PC-3 (cell line): Measurements from ENCODE around the gene CCDC126. TPM values are rescaled to one million over a fixed set of nuclear protein-coding genes. Genes with fewer than 3 reads are reported as not detected.
"Not testable (repeated sequence)": the region's sequence is repeated elsewhere in the genome, so short reads cannot be mapped to it uniquely, and the experiment has no call there.

Experiments
- ATAC-seq: fragments of 200-7000 bp; cut with Tn5 transposase; 2 replicates; pipeline ENCODE4 v1.9.1; 2020; ENCODE audit warnings: mild to moderate bottlenecking, moderate library complexity
- BruUV-seq: library from RNA; stranded (reverse); fragments of 400-500 nt; replicated peaks from 2 replicates; lab custom pipeline; 2021; lab: Mats Ljungman, UMichigan
- CTCF ChIA-PET: fragments of 300-600 bp; sonication (Branson Sonifier 250); formaldehyde crosslinking; loops from one replicate; lab custom pipeline; 2022; ENCODE audit warnings: antibody characterized with exemption; lab: Charles Lee
- POLR2A ChIA-PET: fragments of 300-600 bp; sonication (Branson Sonifier 250); formaldehyde crosslinking; loops from one replicate; lab custom pipeline; 2022; ENCODE audit warnings: antibody characterized with exemption; ENCODE audit not compliant: unreplicated experiment; lab: Charles Lee
- DNase-seq: peaks from one replicate; pipeline ENCODE4 v3.0.0-alpha.2; 2015
- H2AFZ ChIP-seq: fragments of 300-600 bp; sonication (generic); 2 replicates; pipeline ENCODE4 v1.6.0; 2016; ENCODE audit warnings: antibody characterized with exemption, low read length
- H3F3A ChIP-seq: fragments of 300-600 bp; sonication (generic); one replicate; pipeline ENCODE4 v1.6.0; 2017; ENCODE audit warnings: antibody characterized with exemption, low read length, control low read depth, mild to moderate bottlenecking; ENCODE audit not compliant: unreplicated experiment
- H3K27ac ChIP-seq: fragments of 300-600 bp; sonication (generic); 2 replicates; pipeline ENCODE4 v1.5.1; 2016; ENCODE audit warnings: mild to moderate bottlenecking, low read length
- H3K27me3 ChIP-seq: fragments of 300-600 bp; sonication (generic); 2 replicates; pipeline ENCODE4 v1.6.1; 2016; ENCODE audit warnings: low read length, mixed read lengths
- H3K36me3 ChIP-seq: fragments of 300-600 bp; sonication (generic); 2 replicates; pipeline ENCODE4 v1.6.1; 2016; ENCODE audit warnings: low read depth, mixed run types, low read length, mixed read lengths
- H3K4me1 ChIP-seq: fragments of 300-600 bp; sonication (generic); 2 replicates; pipeline ENCODE4 v1.5.1; 2016; ENCODE audit warnings: low read length; ENCODE audit not compliant: insufficient read depth
- H3K4me2 ChIP-seq: fragments of 300-600 bp; sonication (generic); 2 replicates; pipeline ENCODE4 v1.6.0; 2016; ENCODE audit warnings: low read length
- H3K4me3 ChIP-seq: fragments of 300-600 bp; sonication (generic); 2 replicates; pipeline ENCODE4 v1.5.1; 2016; ENCODE audit warnings: mild to moderate bottlenecking, low read length, mixed read lengths
- H3K79me2 ChIP-seq: fragments of 300-600 bp; sonication (generic); 2 replicates; pipeline ENCODE4 v1.6.1; 2017; ENCODE audit warnings: low read length, mixed read lengths
- H3K9ac ChIP-seq: fragments of 300-600 bp; sonication (generic); 2 replicates; pipeline ENCODE4 v1.6.0; 2016; ENCODE audit warnings: mild to moderate bottlenecking, low read length
- H3K9me2 ChIP-seq: fragments of 300-600 bp; sonication (generic); replicated peaks from 2 replicates; pipeline ENCODE4 v1.6.1; 2016; ENCODE audit warnings: mixed run types, low read length, mixed read lengths
- H3K9me3 ChIP-seq: fragments of 300-600 bp; sonication (generic); 2 replicates; pipeline ENCODE4 v1.6.1; 2016; ENCODE audit warnings: low read length, mixed read lengths
- H4K20me1 ChIP-seq: fragments of 300-600 bp; sonication (generic); 2 replicates; pipeline ENCODE4 v1.6.1; 2016; ENCODE audit warnings: low read length, mixed read lengths
- EZH2 ChIP-seq: fragments of 300-600 bp; sonication (generic); IDR thresholded peaks from one replicate; pipeline ENCODE4 v1.6.1; 2017; ENCODE audit warnings: antibody characterized with exemption, mild to moderate bottlenecking, low read length; ENCODE audit not compliant: unreplicated experiment
- EZH2phosphoT487 ChIP-seq: fragments of 300-600 bp; sonication (generic); IDR thresholded peaks from 2 replicates; pipeline ENCODE4 v1.6.1; 2018; ENCODE audit warnings: mild to moderate bottlenecking, antibody characterized with exemption, low read length, borderline replicate concordance
- intact Hi-C: fragments of 100-400 bp; cut with micrococcal nuclease; formaldehyde crosslinking; loops from 2 replicates; pipeline ENCODE4 v1.9.0; 2023
- total RNA-seq: library from RNA; depleted of rRNA; stranded (reverse); fragments of >200 nt; gene quantifications from 2 replicates; pipeline ENCODE4 v1.2.3, GENCODE V29; 2014
- TF ChIP-seq, protein P1 (sequence below): fragments of 300-600 bp; sonication (generic); conservative IDR thresholded peaks from 2 replicates; pipeline ENCODE4 v1.5.1; 2017; ENCODE audit warnings: antibody characterized with exemption, low read depth, mild to moderate bottlenecking, low read length

The CCDC126 gene
- total RNA-seq, 1 experiment from 2014 or later, result 3.2 TPM

GRCh38 chr7:23558303-23558702 is 38.9 kb upstream of the CCDC126 start:
- H3K4me2 ChIP-seq, result no peak overlapping the region
- H4K20me1 ChIP-seq, result no peaks in the 10 kb centered on the region
- no peaks in the 10 kb centered on the region for H3K9me2 ChIP-seq
- ChIA-PET POLR2A (no interaction called here), CTCF (no interaction called here)
- intact Hi-C loops, result no loop called here
- no peak overlapping the region for H2AFZ ChIP-seq
- H3K27me3 ChIP-seq, result peaks cover 36% of the 10 kb centered on the region
- H3F3A ChIP-seq, result no peaks in the 10 kb centered on the region
- no peaks in the 10 kb centered on the region for H3K79me2 ChIP-seq
- H3K9me3 ChIP-seq, result no peaks in the 10 kb centered on the region
- DNase-seq (no peak), ATAC-seq (no peak)
- BruUV-seq, result no TSS peak
- H3K9ac ChIP-seq, result no peak overlapping the region
- TF ChIP-seq EZH2 (no peak), EZH2phosphoT487 (no peak)
- TF ChIP-seq, protein P1, sequence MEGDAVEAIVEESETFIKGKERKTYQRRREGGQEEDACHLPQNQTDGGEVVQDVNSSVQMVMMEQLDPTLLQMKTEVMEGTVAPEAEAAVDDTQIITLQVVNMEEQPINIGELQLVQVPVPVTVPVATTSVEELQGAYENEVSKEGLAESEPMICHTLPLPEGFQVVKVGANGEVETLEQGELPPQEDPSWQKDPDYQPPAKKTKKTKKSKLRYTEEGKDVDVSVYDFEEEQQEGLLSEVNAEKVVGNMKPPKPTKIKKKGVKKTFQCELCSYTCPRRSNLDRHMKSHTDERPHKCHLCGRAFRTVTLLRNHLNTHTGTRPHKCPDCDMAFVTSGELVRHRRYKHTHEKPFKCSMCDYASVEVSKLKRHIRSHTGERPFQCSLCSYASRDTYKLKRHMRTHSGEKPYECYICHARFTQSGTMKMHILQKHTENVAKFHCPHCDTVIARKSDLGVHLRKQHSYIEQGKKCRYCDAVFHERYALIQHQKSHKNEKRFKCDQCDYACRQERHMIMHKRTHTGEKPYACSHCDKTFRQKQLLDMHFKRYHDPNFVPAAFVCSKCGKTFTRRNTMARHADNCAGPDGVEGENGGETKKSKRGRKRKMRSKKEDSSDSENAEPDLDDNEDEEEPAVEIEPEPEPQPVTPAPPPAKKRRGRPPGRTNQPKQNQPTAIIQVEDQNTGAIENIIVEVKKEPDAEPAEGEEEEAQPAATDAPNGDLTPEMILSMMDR, result no peak
- H3K4me3 ChIP-seq, result no peak overlapping the region
- no peaks in the 10 kb centered on the region for H3K36me3 ChIP-seq
- H3K4me1 ChIP-seq, result no peaks in the 10 kb centered on the region
- no peak overlapping the region for H3K27ac ChIP-seq

- no peaks in the 10 kb centered on the region for H3F3A ChIP-seq
- POLR2A ChIA-PET, result no interaction called here
- no peaks in the 10 kb centered on the region for H3K9me3 ChIP-seq
- no peaks in the 10 kb centered on the region for H3K4me1 ChIP-seq
- no peak overlapping the region for H3K9ac ChIP-seq
- no peaks in the 10 kb centered on the region for H3K36me3 ChIP-seq
- TF ChIP-seq, protein P1, result peak; percentile 93
- TF ChIP-seq EZH2phosphoT487, result no peak
- intact Hi-C loops, result loop anchor here (1.0 to 10.0 kb wide), 5 partner anchors 142 to 1097 kb away; partner anchors contain the start of gene PALS2
- no peaks in the 10 kb centered on the region for H3K27me3 ChIP-seq
- peak; percentile 99 for ATAC-seq
- H3K79me2 ChIP-seq, result no peaks in the 10 kb centered on the region
- H2AFZ ChIP-seq, result peak overlapping the region; percentile 52
- H3K4me2 ChIP-seq, result no peak overlapping the region
- DNase-seq, result peak; percentile 86
- no peak overlapping the region for H3K27ac ChIP-seq
- no peaks in the 10 kb centered on the region for H3K9me2 ChIP-seq
- CTCF ChIA-PET, result interaction anchor here (0.5 to 1.1 kb wide), 3 partner anchors 24 to 143 kb away, joined by 4 to 7 read pairs (median 5); no protein-coding TSS in a partner anchor
- BruUV-seq, result no TSS peak
- H3K4me3 ChIP-seq, result no peak overlapping the region
- no peaks in the 10 kb centered on the region for H4K20me1 ChIP-seq
These were observed 26.5 kb upstream of the CCDC126 start for GRCh38 chr7:23570592-23571200.

DNA sequence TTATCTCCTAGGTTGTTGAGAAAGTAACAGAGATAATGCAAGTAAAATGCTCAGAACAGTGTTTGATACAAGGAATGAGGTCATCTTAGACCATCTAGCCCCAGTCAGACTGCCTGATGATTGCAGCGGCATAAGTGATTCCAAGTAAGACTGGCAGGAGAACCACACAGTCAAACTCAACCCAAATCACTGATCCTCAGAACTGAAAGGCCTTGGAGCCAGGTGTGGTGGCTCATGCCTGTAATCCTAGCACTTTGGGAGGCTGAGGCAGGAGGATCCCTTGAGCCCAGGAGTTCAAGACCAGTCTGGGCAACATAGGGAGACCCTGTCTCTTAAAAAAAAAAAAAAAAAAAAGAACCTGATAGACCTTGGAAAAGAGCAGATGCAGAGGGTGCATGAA is 15.2 kb upstream of the CCDC126 start:
- H3K36me3 ChIP-seq, H3K4me1 ChIP-seq, H3K9ac ChIP-seq, H2AFZ ChIP-seq, H4K20me1 ChIP-seq, H3K4me2 ChIP-seq, H3K27ac ChIP-seq, H3K4me3 ChIP-seq, ATAC-seq, H3K9me3 ChIP-seq, CTCF ChIA-PET, POLR2A ChIA-PET, DNase-seq, intact Hi-C loops, H3K9me2 ChIP-seq, H3K79me2 ChIP-seq, H3K27me3 ChIP-seq, H3F3A ChIP-seq, BruUV-seq: not testable (repeated sequence)

DNA sequence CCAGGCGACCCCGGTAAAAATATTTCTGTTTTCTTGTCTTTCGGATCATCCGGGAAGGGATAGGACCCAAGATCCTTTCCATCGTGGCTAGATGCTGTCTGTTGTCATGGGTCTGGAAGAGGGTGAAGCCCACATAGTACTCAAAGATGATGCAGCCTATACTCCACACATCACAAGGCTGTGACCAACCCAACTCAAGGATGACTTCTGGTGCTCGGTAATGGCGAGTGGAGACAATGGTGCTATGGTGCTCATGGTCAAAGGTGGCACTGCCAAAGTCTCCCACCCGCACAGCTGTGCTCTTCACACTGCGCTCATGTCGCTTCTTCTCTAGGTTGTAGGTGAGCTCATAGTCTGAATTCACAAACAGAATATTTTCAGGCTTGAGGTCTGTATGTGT is 11.9 kb upstream of the CCDC126 start:
- BruUV-seq, H3K27ac ChIP-seq, CTCF ChIA-PET, H3K4me1 ChIP-seq, DNase-seq, H3K36me3 ChIP-seq, intact Hi-C loops, H3K9me3 ChIP-seq, H3F3A ChIP-seq, ATAC-seq, H3K79me2 ChIP-seq, H3K4me2 ChIP-seq, H2AFZ ChIP-seq, H3K27me3 ChIP-seq, POLR2A ChIA-PET, H4K20me1 ChIP-seq, H3K4me3 ChIP-seq, H3K9me2 ChIP-seq, H3K9ac ChIP-seq: not testable (repeated sequence)
